HUES48 (cell line): ENCODE results near the gene ZNF276.

Experiments
- H3K27ac ChIP-seq: one replicate; pipeline ENCODE4 v1.7.0; 2013; ENCODE audit warnings: low read depth, low read length, inconsistent platforms
- H3K27me3 ChIP-seq: 2 replicates; pipeline ENCODE4 v1.6.1; 2013; ENCODE audit warnings: mild to moderate bottlenecking, low read length; ENCODE audit not compliant: control insufficient read depth, insufficient read depth
- H3K36me3 ChIP-seq: 2 replicates; pipeline ENCODE4 v1.6.1; 2013; ENCODE audit warnings: low read length; ENCODE audit not compliant: control insufficient read depth, insufficient read depth
- H3K4me1 ChIP-seq: 2 replicates; pipeline ENCODE4 v1.6.1; 2013; ENCODE audit warnings: mild to moderate bottlenecking, low read length; ENCODE audit not compliant: control insufficient read depth, insufficient read depth
- H3K4me3 ChIP-seq: 2 replicates; pipeline ENCODE4 v1.5.1; 2013; ENCODE audit warnings: mild to moderate bottlenecking, low read depth, low read length
- H3K9ac ChIP-seq: 2 replicates; pipeline ENCODE4 v1.6.1; 2013; ENCODE audit warnings: mild to moderate bottlenecking, low read depth, low read length, moderate library complexity
- H3K9me3 ChIP-seq: 2 replicates; pipeline ENCODE4 v1.6.1; 2013; ENCODE audit warnings: low read length; ENCODE audit not compliant: control insufficient read depth, insufficient read depth

Gene ZNF276

GRCh38 chr16:89706518-89707260 lies 14.6 kb upstream of the ZNF276 start:
- Histone ChIP-seq H3K9ac (no peak overlapping the region), H3K36me3 (no peaks in the 10 kb centered on the region), H3K4me3 (no peak overlapping the region), H3K27ac (no peak overlapping the region), H3K27me3 (peaks cover 17% of the 10 kb centered on the region), H3K9me3 (no peaks in the 10 kb centered on the region), H3K4me1 (peaks cover 8% of the 10 kb centered on the region; the same call in 1 of the 2 replicates)

DNA sequence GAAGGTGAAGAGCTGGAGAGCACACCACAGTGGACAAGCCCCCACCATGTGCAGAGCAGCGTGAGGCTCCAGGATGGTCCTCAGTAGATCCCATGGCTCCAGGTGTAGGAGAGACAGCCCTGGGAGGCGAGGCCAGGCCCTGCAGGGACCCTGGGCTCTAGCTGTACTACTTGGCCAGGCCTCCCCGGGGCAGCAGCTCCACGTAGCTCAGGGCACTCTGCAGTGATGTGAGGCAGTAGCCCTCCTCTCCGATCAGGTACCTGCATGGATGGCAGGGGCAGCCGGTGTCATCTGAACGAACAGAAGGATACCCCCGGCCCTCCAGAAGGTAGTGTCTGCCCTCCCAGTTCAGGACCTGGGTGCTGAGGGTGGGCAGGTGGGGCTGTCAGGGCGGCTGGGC lies 13.6 kb upstream of the ZNF276 start:
- H3K36me3 ChIP-seq = no peaks in the 10 kb centered on the region
- peaks cover 8% of the 10 kb centered on the region; the same call in 1 of the 2 replicates for H3K4me1 ChIP-seq
- H3K27me3 ChIP-seq = peaks cover 17% of the 10 kb centered on the region
- no peaks in the 10 kb centered on the region for H3K9me3 ChIP-seq
- no peak overlapping the region for H3K27ac ChIP-seq
- no peak overlapping the region for H3K4me3 ChIP-seq
- no peak overlapping the region for H3K9ac ChIP-seq

DNA sequence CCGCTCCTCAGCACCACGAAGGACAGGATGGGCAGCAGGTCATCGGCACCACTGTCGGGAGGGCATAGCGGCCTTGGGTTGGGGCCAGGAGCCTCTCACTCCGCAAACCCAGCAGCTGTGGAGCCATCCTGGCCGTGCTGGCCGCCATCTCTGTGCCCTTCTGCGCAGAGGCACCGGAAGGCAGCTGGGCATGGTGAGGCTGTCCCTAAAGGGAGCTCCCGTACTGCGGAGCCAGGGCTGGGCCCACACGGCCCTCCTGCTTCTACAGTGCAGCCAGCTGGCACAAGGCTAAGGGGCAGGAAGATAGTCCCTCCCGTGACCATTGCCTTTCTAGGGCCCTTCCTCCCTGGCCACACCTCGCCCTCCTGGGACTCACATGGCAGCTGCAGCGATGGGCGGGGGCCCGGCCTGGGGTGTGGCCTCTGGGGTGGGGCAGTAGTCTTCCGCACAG lies 12.8 kb upstream of the ZNF276 start:
- no peak overlapping the region for H3K4me3 ChIP-seq
- peaks cover 14% of the 10 kb centered on the region for H3K27me3 ChIP-seq
- H3K9ac ChIP-seq = no peak overlapping the region
- no peaks in the 10 kb centered on the region for H3K9me3 ChIP-seq
- no peaks in the 10 kb centered on the region for H3K36me3 ChIP-seq
- H3K4me1 ChIP-seq = peaks cover 8% of the 10 kb centered on the region; the same call in 1 of the 2 replicates
- H3K27ac ChIP-seq = no peak overlapping the region

DNA sequence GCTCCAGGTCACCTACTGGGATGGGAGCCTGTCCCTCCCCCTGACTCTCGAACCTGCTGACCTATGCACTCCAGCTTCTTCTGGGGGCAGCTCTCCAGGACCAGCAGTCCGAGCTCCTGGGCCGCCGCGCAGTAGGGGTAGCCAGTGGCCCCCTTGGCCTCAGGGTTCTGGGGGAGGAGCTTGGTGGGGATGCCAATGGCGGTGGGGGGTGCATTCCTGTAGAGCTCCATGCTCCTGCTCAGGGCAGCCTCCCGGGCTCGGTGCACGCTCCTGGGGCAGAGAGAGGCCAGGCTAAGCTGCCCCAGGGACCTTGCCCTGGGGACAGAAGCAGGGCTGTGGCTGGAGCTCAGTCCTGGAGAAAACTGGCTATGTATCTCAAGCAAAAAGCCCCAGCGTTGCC lies 12.2 kb upstream of the ZNF276 start:
- H3K9me3 ChIP-seq = no peaks in the 10 kb centered on the region
- no peak overlapping the region for H3K9ac ChIP-seq
- no peak overlapping the region for H3K4me3 ChIP-seq
- H3K27me3 ChIP-seq = peaks cover 11% of the 10 kb centered on the region
- peaks cover 1% of the 10 kb centered on the region; the same call in 1 of the 2 replicates for H3K36me3 ChIP-seq
- peaks cover 8% of the 10 kb centered on the region; the same call in 1 of the 2 replicates for H3K4me1 ChIP-seq
- H3K27ac ChIP-seq = peak overlapping the region; percentile 18

DNA sequence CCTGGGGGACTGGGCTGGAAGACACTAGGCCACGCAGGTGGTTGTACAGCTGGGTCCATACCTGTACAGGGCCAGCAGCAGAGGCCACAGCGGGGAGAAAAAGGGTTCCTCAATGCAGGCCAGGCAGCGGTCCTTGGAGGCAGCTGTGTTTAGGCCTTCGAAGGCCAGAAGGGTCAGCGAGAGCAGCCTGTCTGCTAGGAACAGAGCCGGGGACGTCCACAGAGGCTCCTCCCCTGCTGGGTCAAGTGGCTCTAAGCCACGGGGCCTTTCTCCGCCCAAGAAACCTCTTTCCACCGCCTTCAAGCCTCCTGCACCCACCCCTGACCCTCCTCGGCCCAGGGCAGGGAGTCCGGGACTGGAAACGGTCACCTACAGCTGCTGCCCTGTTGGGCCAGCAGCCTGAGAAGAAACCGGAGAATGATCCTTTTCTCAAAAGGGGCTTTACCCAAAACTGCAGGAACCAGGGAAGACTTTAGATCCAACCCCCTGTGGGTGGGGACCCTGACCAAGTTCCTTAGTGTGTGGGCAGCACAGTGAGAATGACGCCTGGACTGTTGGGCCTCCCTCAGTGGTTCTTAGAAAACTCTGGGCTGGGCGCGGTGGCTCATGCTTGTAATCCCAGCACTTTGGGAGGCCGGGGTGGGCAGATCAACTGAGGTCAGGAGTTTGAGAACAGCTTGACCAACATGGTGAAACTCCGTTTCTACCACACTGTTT lies 11.5 kb upstream of the ZNF276 start:
- H3K27me3 ChIP-seq = peaks cover 8% of the 10 kb centered on the region
- peaks cover 7% of the 10 kb centered on the region; the same call in 1 of the 2 replicates for H3K36me3 ChIP-seq
- H3K4me1 ChIP-seq = peaks cover 8% of the 10 kb centered on the region; the same call in 1 of the 2 replicates
- H3K9me3 ChIP-seq = no peaks in the 10 kb centered on the region
- peak overlapping the region; percentile 18 for H3K27ac ChIP-seq
- H3K4me3 ChIP-seq = no peak overlapping the region
- no peak overlapping the region for H3K9ac ChIP-seq

- H3K9ac ChIP-seq = no peak overlapping the region
- peaks cover 8% of the 10 kb centered on the region; the same call in 1 of the 2 replicates for H3K4me1 ChIP-seq
- peaks cover 6% of the 10 kb centered on the region; the same call in 1 of the 2 replicates for H3K27me3 ChIP-seq
- no peak overlapping the region for H3K4me3 ChIP-seq
- H3K27ac ChIP-seq = peak overlapping the region; percentile 5
- peaks cover 13% of the 10 kb centered on the region; the same call in 1 of the 2 replicates for H3K36me3 ChIP-seq
- H3K9me3 ChIP-seq = no peaks in the 10 kb centered on the region
These were observed 10.4 kb upstream of the ZNF276 start for GRCh38 chr16:89710709-89711564.

DNA sequence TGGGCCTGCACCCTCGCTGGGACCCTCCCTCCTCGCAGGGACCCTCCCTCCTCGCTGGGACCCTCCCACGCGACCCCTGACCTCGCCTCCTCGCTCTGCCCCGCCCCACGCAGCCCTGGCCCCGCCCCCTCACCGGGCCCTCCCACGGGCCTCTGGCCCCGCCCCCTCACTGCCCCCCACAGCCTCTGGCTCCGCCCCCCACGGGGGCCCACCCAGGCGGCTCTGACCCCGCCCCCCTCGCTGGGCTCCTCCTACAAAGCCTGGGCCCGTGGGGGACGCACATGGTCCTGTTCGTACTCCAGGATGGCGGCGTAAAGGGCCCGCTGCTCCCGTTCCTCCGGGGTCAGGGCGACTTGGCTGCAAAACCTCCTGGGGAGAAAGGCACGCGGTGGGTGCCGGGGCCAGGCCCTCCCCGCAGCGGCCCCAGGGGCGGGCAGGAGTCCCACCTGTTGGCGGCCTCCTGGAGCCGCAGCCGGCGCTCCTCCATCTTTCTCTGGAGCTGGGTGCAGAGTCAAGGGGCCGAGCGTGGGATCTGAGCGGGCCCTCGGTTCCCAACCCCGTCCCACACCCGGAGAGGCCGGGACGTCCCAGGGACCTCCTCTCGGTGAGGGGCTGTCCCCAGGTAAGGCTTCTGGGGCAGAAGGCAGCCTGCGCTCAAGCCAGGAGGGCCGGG lies 9.6 kb upstream of the ZNF276 start:
- H3K9me3 ChIP-seq = no peaks in the 10 kb centered on the region
- peak overlapping the region; percentile 73 for H3K9ac ChIP-seq
- H3K27ac ChIP-seq = peak overlapping the region; percentile 54

GRCh38 chr16:89712274-89712781 lies 9.0 kb upstream of the ZNF276 start:
- H3K27me3 ChIP-seq = peaks cover 11% of the 10 kb centered on the region
- H3K9me3 ChIP-seq = no peaks in the 10 kb centered on the region
- H3K4me3 ChIP-seq = peak overlapping the region; percentile 90
- peaks cover 18% of the 10 kb centered on the region; the same call in 1 of the 2 replicates for H3K36me3 ChIP-seq
- peaks cover 8% of the 10 kb centered on the region; the same call in 1 of the 2 replicates for H3K4me1 ChIP-seq
- peak overlapping the region; percentile 54 for H3K27ac ChIP-seq
- peak overlapping the region; percentile 73 for H3K9ac ChIP-seq

More for the DNA sequence above, 9.6 kb upstream of the ZNF276 start:
- Histone ChIP-seq H3K4me3 (peak overlapping the region; percentile 90), H3K36me3 (peaks cover 18% of the 10 kb centered on the region; the same call in 1 of the 2 replicates), H3K27me3 (peaks cover 8% of the 10 kb centered on the region; the same call in 1 of the 2 replicates), H3K4me1 (peaks cover 8% of the 10 kb centered on the region; the same call in 1 of the 2 replicates)

DNA sequence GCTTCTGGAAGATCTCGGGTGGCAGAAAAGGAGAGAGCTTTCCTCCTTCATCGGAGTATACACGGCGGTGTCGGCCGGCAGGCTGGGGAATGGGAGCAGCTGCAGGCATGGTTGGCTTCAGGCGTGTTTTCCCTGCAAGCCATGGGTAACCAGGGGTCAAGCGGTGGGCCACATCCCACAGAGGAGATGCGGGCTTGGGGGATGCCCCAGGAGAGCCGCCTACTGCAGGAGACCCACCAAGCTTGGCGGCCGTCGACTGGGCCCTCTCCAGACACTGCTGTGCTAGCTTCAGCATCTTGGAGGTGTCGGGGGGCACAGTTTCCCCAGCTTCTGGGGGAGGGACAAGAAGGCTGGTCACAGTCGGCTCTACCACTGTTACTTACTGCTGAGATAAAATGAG lies 4.8 kb upstream of the ZNF276 start:
- Histone ChIP-seq H3K36me3 (peaks cover 18% of the 10 kb centered on the region; the same call in 1 of the 2 replicates), H3K27ac (no peak overlapping the region), H3K9ac (no peak overlapping the region), H3K4me3 (no peak overlapping the region), H3K9me3 (no peaks in the 10 kb centered on the region), H3K27me3 (peaks cover 30% of the 10 kb centered on the region), H3K4me1 (no peaks in the 10 kb centered on the region; the same call in 1 of the 2 replicates)
